ENCODE data around the gene TUBG2.

Gene TUBG2

DNA sequence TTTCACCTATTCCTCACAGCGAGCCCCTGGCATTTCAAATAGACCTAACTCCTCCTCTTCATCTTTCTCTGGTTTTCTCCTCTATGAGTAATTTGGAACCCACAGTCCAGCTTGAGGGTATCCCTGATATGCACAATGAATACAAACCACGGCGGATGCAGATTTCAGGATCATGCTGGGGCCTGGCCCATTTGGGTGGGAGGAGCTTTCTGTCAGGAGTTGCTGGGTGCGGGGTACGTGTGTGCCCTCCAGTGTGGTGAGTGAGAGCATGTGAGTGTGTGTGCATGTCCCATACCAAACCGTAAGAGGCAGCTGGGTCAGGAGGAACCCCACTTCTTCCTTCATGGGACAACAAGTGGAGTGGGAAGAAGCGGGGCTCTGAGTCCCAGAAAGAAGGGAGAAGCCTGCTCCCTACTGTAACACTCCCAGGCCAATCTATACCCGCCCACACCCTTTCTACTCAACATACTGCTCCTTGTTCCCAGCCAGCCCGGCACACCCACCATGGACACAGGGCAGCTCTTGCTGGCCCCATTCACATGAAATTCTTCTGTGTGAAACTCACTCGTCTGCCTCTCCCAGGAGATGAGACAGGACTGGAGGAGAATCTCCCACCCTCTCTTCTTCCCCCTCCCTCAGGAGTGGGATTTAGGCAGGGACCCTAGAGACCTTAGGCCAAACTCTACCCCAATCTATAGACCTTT is 41.7 kb downstream of the TUBG2 start:
- no peak for DNase-seq

DNA sequence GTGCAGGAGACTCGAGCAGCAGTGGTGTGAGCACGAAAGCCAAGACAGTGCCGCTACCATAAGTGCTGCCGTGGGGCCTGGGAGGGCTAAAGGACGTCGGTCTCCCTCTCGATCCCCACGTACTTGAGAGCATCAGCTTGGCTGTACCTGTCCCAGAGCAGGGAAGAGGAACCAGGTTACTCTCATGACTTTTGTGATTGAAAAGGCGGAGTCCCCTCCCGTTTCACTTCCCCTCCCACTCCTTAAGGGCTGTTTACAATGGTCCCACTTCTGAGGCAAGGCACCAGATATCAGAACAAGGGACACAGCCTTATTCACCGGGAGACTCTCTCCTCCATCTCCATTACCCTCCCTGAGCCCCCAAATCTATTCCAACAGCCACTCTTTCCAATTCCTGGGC is 43.4 kb downstream of the TUBG2 start:
- DNase-seq: no peak

DNA sequence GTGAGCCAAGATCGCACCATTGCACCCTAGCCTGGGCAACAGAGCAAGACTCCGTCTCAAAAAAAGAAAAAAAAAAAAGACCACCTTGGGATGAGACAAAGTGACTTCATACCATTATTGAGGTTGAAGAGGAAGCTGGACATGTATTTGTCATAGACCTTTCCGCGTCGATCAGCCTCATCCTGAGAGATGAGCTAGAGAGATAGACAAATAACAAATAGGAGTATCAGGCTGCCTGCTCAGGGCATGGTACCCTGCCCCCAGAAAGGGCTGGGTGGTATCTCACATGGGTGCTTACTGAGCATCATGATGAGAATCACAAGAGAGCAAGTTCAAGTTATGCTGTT is 45.4 kb downstream of the TUBG2 start:
- no peak for DNase-seq

DNA sequence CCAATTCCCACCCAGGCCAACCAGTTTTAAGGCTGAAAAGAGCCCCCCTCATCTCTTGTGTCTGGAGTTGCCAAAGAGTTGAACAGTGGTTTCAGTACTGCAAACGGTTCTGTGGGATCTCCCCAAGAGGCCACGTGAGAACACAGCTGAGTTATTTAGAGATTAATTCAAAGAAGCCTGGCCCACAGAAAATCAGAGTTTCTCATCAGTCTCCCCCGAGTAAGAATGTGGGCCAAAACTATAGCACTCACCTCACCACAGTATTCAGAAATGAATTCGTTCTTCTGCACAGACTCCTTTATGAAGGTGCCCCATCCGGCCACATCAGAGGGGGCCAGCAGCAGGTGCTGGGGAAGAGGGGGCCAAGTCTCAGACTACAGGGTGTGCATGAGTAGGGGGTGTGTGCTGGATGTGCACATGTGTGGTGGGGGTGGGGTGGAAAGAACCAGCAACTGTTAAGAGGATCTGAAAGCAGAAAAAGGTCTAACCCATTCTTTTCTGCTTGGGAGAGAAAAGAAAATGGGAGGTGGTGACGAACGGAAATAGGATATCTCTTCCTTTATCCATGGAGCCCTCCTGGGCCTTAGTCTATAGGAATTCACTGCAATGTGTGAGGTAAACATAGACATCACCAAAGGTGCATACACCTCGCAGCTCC is 45.9 kb downstream of the TUBG2 start:
- no peak for DNase-seq

DNA sequence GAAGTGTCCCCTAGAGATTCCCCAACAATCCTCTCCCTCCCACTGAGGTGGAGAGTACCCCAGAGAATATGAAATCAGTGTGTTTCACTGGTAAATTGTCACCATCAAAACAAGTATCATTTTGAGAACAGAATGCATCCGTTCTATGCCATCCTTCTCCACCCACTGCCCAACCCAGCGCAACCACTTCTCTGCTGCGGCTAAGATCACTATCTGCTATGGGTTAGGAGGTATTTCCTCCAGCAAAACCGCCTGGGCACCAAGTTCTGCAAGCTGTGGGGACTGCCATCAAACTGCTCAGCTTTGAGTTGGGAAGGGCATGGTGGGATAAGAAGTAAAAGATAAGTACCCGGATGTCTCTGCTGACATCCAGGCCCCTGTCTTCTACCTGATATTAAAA is 47.6 kb downstream of the TUBG2 start:
- DNase-seq: no peak

DNA sequence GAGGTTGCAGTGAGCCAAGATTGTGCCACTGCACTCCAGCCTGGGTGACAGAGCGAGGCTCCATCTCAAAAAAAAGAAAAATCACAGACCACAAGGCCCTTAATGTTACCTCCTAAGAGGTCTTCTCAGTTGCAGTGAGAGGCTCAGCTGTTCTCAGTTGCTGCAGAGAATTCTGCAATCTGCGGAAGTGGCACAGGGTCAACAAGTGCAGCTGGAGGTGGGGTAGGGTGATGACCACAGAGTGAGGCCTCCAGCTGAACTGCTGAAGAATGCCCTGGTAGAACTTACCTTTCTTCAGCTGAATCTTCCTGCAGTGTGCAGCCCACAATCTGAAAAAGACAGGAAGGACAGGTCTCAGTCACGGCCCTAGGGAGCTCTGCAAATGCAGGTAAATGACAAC is 49.5 kb downstream of the TUBG2 start:
- DNase-seq: no peak

DNA sequence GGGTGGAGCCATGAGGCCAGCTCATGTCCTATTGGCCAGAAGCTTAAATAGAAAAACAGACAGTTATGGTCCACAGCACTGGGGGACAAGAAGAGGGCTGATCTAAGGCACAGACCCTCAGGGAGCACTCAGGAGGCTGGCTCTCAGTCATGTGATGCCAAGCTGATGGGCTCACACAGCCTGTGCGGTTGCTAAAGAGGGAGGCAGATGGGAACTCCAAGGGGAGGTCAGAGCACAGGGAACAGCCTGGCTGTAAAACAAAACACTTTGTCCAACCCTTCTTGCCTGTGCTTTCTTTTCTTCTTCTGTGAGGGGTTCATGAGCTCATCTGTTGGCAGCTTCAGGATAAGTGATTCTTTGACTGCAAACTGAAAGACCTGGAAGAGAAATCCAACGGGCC is 50.5 kb downstream of the TUBG2 start:
- no peak for DNase-seq
